Sigmoid colon (tissue), 7 donors: ENCODE measurements around the gene CEP44. TPM values are rescaled to one million over a fixed set of nuclear protein-coding genes. Genes with fewer than 3 reads are reported as not detected.
A peak's percentile ranks its signal among the peaks of the same experiment; 100 is the strongest.

ENCODE experiments used
- DNase-seq: peaks from one replicate; pipeline ENCODE4 v3.0.0-alpha.2; 2019
- H3K27ac ChIP-seq, 4 donors: fragments of 200-600 bp; sonication (generic); one replicate each; pipeline ENCODE4 v1.5.1; 2016 to 2019; ENCODE audit warnings: mild to moderate bottlenecking in 1 of 4
- H3K27me3 ChIP-seq, 3 donors: fragments of 200-600 bp; sonication (generic); one replicate each; pipeline ENCODE4 v1.5.1; 2019; ENCODE audit warnings: mild to moderate bottlenecking in 1 of 3
- H3K36me3 ChIP-seq, 4 donors: fragments of 200-600 bp; sonication (generic); one replicate each; pipeline ENCODE4 v1.5.1; 2016 to 2019
- H3K4me1 ChIP-seq, 4 donors: fragments of 200-600 bp; sonication (generic); one replicate each; pipeline ENCODE4 v1.5.1; 2017 to 2019
- H3K4me3 ChIP-seq, 4 donors: fragments of 200-600 bp; sonication (generic); one replicate each; pipeline ENCODE4 v1.5.1; 2017 to 2019; ENCODE audit warnings: mild to moderate bottlenecking in 2 of 4, moderate library complexity in 1 of 4
- H3K9me3 ChIP-seq, 4 donors: fragments of 200-600 bp in 3 of 4; sonication (generic) in 3 of 4; one replicate each; pipeline versions ENCODE4 v1.5.1 to v1.6.1; 2013 to 2019
- EP300 ChIP-seq, 4 donors: sonication (generic); formaldehyde crosslinking; IDR thresholded peaks; one replicate each; pipeline ENCODE4 v1.6.1; 2017; ENCODE audit warnings: antibody characterized with exemption in 4 of 4
- POLR2A ChIP-seq, 2 donors: fragments of 450-650 bp; IDR thresholded peaks; one replicate each; pipeline ENCODE4 v1.6.1; 2016; ENCODE audit warnings: antibody characterized with exemption in 2 of 2, mild to moderate bottlenecking in 2 of 2, moderate library complexity in 2 of 2
- POLR2AphosphoS5 ChIP-seq, 4 donors: sonication (generic); formaldehyde crosslinking; IDR thresholded peaks; one replicate each; pipeline ENCODE4 v1.6.1; 2017; ENCODE audit warnings: antibody characterized with exemption in 4 of 4
- WGBS, 2 donors: extraction: QIAGEN DNeasy Blood & Tissue Kit; methylation state at CpG; one replicate each; pipeline ENCODE4 v1.1.7; 2013; 5-methylcytosine and 5-hydroxymethylcytosine counted together
- intact Hi-C: fragments of 100-400 bp; cut with DNase I; formaldehyde crosslinking; loops from one replicate; pipeline ENCODE4 v1.15.1; 2023
- polyA plus RNA-seq, 3 donors: library from polyadenylated mRNA; stranded (reverse); fragments of 200-250 nt; gene quantifications; one replicate each; pipeline ENCODE4 v1.2.3, GENCODE V29; 2013
- total RNA-seq, 4 donors: library from RNA; depleted of rRNA; stranded (reverse); fragments of >200 nt; gene quantifications; one replicate each; pipeline ENCODE4 v1.1.0, GENCODE V29; 2016
- TF ChIP-seq, protein P1 (sequence below), 4 experiments: fragments of 450-650 bp in 3 of 4; fragments of 200-600 bp in 1 of 4; IDR thresholded peaks; one replicate each; pipeline ENCODE4 v1.5.1; 2016 to 2019; ENCODE audit warnings: antibody characterized with exemption in 4 of 4, mild to moderate bottlenecking in 3 of 4, moderate library complexity in 2 of 4
- donor health status: healthy with polysubstance abuse.
- donor health status: Bipolar disorder and iron deficiency.
- donor health status: healthy.

CEP44 gene
- total and polyA plus RNA-seq, 7 donors = 3.9 to 47.4 (median 24.6) TPM

DNA sequence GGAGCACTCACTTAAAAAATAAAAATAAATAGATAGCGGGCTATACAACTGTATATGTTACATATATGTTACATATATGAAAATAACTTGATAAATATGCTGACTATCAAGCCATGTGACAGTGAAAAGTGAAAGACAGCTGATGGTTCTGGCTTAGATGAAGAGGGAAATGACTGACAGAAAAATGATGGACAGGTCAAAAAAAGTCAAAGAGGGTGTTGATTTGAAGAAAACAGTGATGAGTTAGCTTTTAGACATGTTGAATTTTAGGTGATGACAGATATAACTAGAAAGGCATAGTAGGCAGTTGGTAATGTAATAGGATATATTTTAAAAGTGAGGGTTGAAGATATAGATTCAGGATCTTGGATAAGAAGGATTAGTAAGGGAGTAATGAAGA is 38.0 kb upstream of the CEP44 start:
- Histone ChIP-seq H3K36me3 (no peaks in the 10 kb centered on the region), H3K4me1 (peaks cover 0 to 37% (median 12%) of the 10 kb centered on the region in 4 donors), H3K9me3 (no peaks in the 10 kb centered on the region), H3K4me3 (no peak overlapping the region), H3K27ac (no peak overlapping the region), H3K27me3 (no peaks in the 10 kb centered on the region)
- 99 to 100% methylated on average over 1 of the region's 1 CpG for WGBS, 2 donors
- DNase-seq = no peak
- no peak for TF ChIP-seq EP300 (IDR thresholded peaks at IDR 0.05)
- TF ChIP-seq POLR2A (IDR thresholded peaks at IDR 0.05) = no peak
- TF ChIP-seq, protein P1, sequence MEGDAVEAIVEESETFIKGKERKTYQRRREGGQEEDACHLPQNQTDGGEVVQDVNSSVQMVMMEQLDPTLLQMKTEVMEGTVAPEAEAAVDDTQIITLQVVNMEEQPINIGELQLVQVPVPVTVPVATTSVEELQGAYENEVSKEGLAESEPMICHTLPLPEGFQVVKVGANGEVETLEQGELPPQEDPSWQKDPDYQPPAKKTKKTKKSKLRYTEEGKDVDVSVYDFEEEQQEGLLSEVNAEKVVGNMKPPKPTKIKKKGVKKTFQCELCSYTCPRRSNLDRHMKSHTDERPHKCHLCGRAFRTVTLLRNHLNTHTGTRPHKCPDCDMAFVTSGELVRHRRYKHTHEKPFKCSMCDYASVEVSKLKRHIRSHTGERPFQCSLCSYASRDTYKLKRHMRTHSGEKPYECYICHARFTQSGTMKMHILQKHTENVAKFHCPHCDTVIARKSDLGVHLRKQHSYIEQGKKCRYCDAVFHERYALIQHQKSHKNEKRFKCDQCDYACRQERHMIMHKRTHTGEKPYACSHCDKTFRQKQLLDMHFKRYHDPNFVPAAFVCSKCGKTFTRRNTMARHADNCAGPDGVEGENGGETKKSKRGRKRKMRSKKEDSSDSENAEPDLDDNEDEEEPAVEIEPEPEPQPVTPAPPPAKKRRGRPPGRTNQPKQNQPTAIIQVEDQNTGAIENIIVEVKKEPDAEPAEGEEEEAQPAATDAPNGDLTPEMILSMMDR (IDR thresholded peaks at IDR 0.05) = no peak
- TF ChIP-seq POLR2AphosphoS5 (IDR thresholded peaks at IDR 0.05) = no peak
- intact Hi-C loops = no loop called here

GRCh38 chr4:174248407-174248806 is 35.3 kb upstream of the CEP44 start:
- H3K4me1 ChIP-seq = peaks cover 0 to 20% (median 14%) of the 10 kb centered on the region in 4 donors
- H3K9me3 ChIP-seq = no peaks in the 10 kb centered on the region
- intact Hi-C loops = no loop called here
- H3K27me3 ChIP-seq = no peaks in the 10 kb centered on the region
- H3K36me3 ChIP-seq = no peaks in the 10 kb centered on the region
- peak in 1 of 4 donors; percentile 17 for TF ChIP-seq POLR2AphosphoS5 (IDR thresholded peaks at IDR 0.05)
- TF ChIP-seq, protein P1 (IDR thresholded peaks at IDR 0.05) = no peak
- H3K4me3 ChIP-seq = no peak overlapping the region
- no peak for DNase-seq
- WGBS, 2 donors = 11 to 48% methylated on average over 1 of the region's 1 CpG
- H3K27ac ChIP-seq = peak overlapping the region in 3 of 4 donors; percentile 20 to 57 (median 46)

DNA sequence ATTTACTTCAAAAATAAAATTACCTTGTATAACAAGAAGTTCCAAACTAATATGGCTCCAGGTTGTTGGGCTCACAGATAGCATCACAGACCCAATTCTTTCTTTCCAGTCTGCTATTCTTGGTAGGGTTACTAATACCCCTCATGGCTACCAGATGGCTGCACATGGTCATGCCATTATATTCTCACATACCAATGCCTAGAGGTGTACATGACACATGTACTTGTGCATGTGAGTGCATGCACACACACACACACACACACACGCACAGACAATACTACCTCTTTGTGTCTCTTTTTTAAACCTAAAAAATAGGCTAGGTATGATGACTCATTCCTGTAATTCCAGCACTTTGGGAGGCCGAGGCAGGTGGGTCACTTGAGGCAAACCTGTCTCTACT is 31.3 kb upstream of the CEP44 start:
- intact Hi-C loops = no loop called here
- WGBS, 2 donors = 89 to 97% methylated on average over 2 of the region's 2 CpGs

DNA sequence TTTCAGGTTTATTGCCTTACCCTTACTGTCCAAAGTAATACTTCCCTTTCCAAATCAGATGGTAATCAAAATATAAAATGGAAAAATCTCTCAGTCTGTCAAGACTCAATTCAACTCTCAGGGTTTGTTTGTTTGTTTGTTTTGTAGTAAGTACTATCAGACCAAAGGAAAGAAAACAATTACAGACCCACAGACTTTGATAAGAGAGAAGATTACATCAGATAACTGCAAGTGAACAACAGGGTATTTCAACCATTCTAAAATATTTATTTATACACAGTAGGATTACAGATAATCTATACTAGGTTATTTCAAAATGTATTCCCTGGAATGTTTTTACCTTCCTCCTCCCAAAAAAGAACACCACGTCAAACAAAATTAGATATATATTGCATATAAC is 29.1 kb upstream of the CEP44 start:
- Histone ChIP-seq H3K27ac (no peak overlapping the region), H3K36me3 (peaks cover 0 to 13% (median 0%) of the 10 kb centered on the region in 4 donors), H3K27me3 (no peaks in the 10 kb centered on the region), H3K4me3 (no peak overlapping the region), H3K4me1 (peaks cover 0 to 35% (median 16%) of the 10 kb centered on the region in 4 donors), H3K9me3 (no peaks in the 10 kb centered on the region)
- intact Hi-C loops = no loop called here
- no peak for DNase-seq
- 89 to 98% methylated on average over 1 of the region's 1 CpG for WGBS, 2 donors
- TF ChIP-seq, protein P1 (IDR thresholded peaks at IDR 0.05) = no peak
- TF ChIP-seq POLR2AphosphoS5 (IDR thresholded peaks at IDR 0.05) (no peak), POLR2A (IDR thresholded peaks at IDR 0.05) (no peak), EP300 (IDR thresholded peaks at IDR 0.05) (no peak)

More for the DNA sequence above, 31.3 kb upstream of the CEP44 start:
- Histone ChIP-seq H3K36me3 (peaks cover 0 to 3% (median 0%) of the 10 kb centered on the region in 4 donors), H3K9me3 (no peaks in the 10 kb centered on the region), H3K27me3 (no peaks in the 10 kb centered on the region), H3K4me3 (no peak overlapping the region), H3K27ac (no peak overlapping the region), H3K4me1 (peaks cover 0 to 42% (median 28%) of the 10 kb centered on the region in 4 donors)
- no peak for TF ChIP-seq EP300 (IDR thresholded peaks at IDR 0.05)
- TF ChIP-seq, protein P1 (IDR thresholded peaks at IDR 0.05) = no peak
- no peak for DNase-seq

DNA sequence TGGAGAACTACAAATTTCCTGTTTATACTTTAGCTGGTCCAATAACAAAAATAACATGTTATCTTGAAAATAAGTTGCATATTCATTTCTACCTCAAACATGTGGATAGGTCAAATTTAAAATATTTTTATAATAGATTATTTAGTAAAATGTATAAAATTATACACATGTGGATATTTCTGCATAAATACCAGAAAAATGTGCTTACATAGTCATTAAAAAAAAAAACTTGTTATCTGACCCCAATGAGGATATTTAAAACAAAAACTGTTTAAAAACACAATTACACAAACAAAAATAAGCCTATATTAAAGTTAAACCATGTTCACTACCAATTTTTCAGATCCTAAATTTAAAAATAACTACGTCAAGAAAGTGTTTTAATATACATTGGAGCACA is 28.3 kb upstream of the CEP44 start:
- TF ChIP-seq EP300 (IDR thresholded peaks at IDR 0.05) = no peak
- TF ChIP-seq, protein P1 (IDR thresholded peaks at IDR 0.05) = no peak
- no peak for TF ChIP-seq POLR2A (IDR thresholded peaks at IDR 0.05)
- no peak for TF ChIP-seq POLR2AphosphoS5 (IDR thresholded peaks at IDR 0.05)
- Histone ChIP-seq H3K27me3 (no peaks in the 10 kb centered on the region), H3K4me3 (no peak overlapping the region), H3K4me1 (peaks cover 0 to 43% (median 18%) of the 10 kb centered on the region in 4 donors), H3K27ac (peak overlapping the region in 1 of 4 donors; percentile 13), H3K36me3 (peaks cover 0 to 13% (median 0%) of the 10 kb centered on the region in 4 donors), H3K9me3 (no peaks in the 10 kb centered on the region)
- no peak for DNase-seq
- intact Hi-C loops = no loop called here
- WGBS, 2 donors = 45 to 99% methylated on average over 1 of the region's 1 CpG
